ENCODE data around the gene EML5.
"Not testable (repeated sequence)": the region's sequence is repeated elsewhere in the genome, so short reads cannot be mapped to it uniquely, and the experiment has no call there.

Gene EML5

GRCh38 chr14:88804035-88804434 is 11.3 kb upstream of the EML5 start:
- DNase-seq (ENCODE audit: extremely low read depth in 1 of 2, low read depth in 1 of 2), result no peak

GRCh38 chr14:88802596-88802995 is 9.8 kb upstream of the EML5 start:
- no peak for DNase-seq (ENCODE audit: extremely low read depth in 1 of 2, low read depth in 1 of 2)

GRCh38 chr14:88799522-88799921 is 6.8 kb upstream of the EML5 start:
- no peak for DNase-seq (ENCODE audit: extremely low read depth in 1 of 2, low read depth in 1 of 2)

GRCh38 chr14:88798156-88798555 is 5.4 kb upstream of the EML5 start:
- DNase-seq (ENCODE audit: extremely low read depth in 1 of 2, low read depth in 1 of 2), result no peak

- DNase-seq (ENCODE audit: extremely low read depth in 1 of 2, low read depth in 1 of 2), result no peak
Measured at GRCh38 chr14:88793259-88793625, 489 bp upstream of the EML5 start.

- DNase-seq (ENCODE audit: extremely low read depth in 1 of 2, low read depth in 1 of 2), result peak in 1 of 2 donors; percentile 9
Measured at GRCh38 chr14:88791629-88792472, 902 bp downstream of the EML5 start.

GRCh38 chr14:88791252-88791621 is 1.5 kb downstream of the EML5 start:
- no peak for DNase-seq (ENCODE audit: extremely low read depth in 1 of 2, low read depth in 1 of 2)

- no peak for DNase-seq (ENCODE audit: extremely low read depth in 1 of 2, low read depth in 1 of 2)
Measured at GRCh38 chr14:88790501-88791251, 2.1 kb downstream of the EML5 start.

GRCh38 chr14:88789573-88789972 is 3.2 kb downstream of the EML5 start:
- not testable (repeated sequence) for DNase-seq (ENCODE audit: extremely low read depth in 1 of 2, low read depth in 1 of 2)

GRCh38 chr14:88786715-88787114 is 6.0 kb downstream of the EML5 start:
- no peak for DNase-seq (ENCODE audit: extremely low read depth in 1 of 2, low read depth in 1 of 2)

- no peak for DNase-seq (ENCODE audit: extremely low read depth in 1 of 2, low read depth in 1 of 2)
Measured at GRCh38 chr14:88785911-88786310, 6.8 kb downstream of the EML5 start.

GRCh38 chr14:88775532-88775931 is 17.2 kb downstream of the EML5 start:
- DNase-seq (ENCODE audit: extremely low read depth in 1 of 2, low read depth in 1 of 2), result no peak

- DNase-seq (ENCODE audit: extremely low read depth in 1 of 2, low read depth in 1 of 2), result no peak
Measured at GRCh38 chr14:88770736-88771135, 22.0 kb downstream of the EML5 start.

- DNase-seq (ENCODE audit: extremely low read depth in 1 of 2, low read depth in 1 of 2), result no peak
Measured at GRCh38 chr14:88765130-88765529, 27.6 kb downstream of the EML5 start.

GRCh38 chr14:88753873-88754272 is 38.9 kb downstream of the EML5 start:
- DNase-seq (ENCODE audit: extremely low read depth in 1 of 2, low read depth in 1 of 2), result no peak

- DNase-seq (ENCODE audit: extremely low read depth in 1 of 2, low read depth in 1 of 2), result no peak
Measured at GRCh38 chr14:88750945-88751344, 41.8 kb downstream of the EML5 start.

- DNase-seq (ENCODE audit: extremely low read depth in 1 of 2, low read depth in 1 of 2), result no peak
Measured at GRCh38 chr14:88750413-88750812, 42.3 kb downstream of the EML5 start.

GRCh38 chr14:88749139-88749538 is 43.6 kb downstream of the EML5 start:
- DNase-seq (ENCODE audit: extremely low read depth in 1 of 2, low read depth in 1 of 2), result no peak

- no peak for DNase-seq (ENCODE audit: extremely low read depth in 1 of 2, low read depth in 1 of 2)
Measured at GRCh38 chr14:88748288-88748687, 44.5 kb downstream of the EML5 start.

GRCh38 chr14:88746052-88746451 is 46.7 kb downstream of the EML5 start:
- no peak for DNase-seq (ENCODE audit: extremely low read depth in 1 of 2, low read depth in 1 of 2)

- no peak for DNase-seq (ENCODE audit: extremely low read depth in 1 of 2, low read depth in 1 of 2)
Measured at GRCh38 chr14:88737245-88737644, 55.5 kb downstream of the EML5 start.

GRCh38 chr14:88733121-88733520 is 59.6 kb downstream of the EML5 start:
- DNase-seq (ENCODE audit: extremely low read depth in 1 of 2, low read depth in 1 of 2), result no peak
